ENCODE results near the gene OR5B2. TPM values are rescaled to one million over a fixed set of nuclear protein-coding genes. Genes with fewer than 3 reads are reported as not detected.

Gene OR5B2
- polyA plus RNA-seq, 6 donors from 2014 or later: not detected

- Mint-ChIP-seq H3K4me1 (peaks cover 0 to 4% (median 0%) of the 10 kb centered on the region in 3 donors), H3K4me3 (peak overlapping the region in 1 of 8 donors; percentile 2), H3K36me3 (peaks cover 0 to 11% of the 10 kb centered on the region in 2 donors), H3K9me3 (peaks cover 4 to 18% (median 10%) of the 10 kb centered on the region in 7 donors), H3K27ac (peak overlapping the region in 1 of 6 donors; percentile 6), H3K27me3 (peaks cover 0 to 20% (median 4%) of the 10 kb centered on the region in 3 donors)
- ATAC-seq (ENCODE audit: low read depth in 2 of 2) (no peak), DNase-seq (no peak)
These were observed 32.3 kb downstream of the OR5B2 start for GRCh38 chr11:58395581-58395980.

- Mint-ChIP-seq H3K36me3 (peaks cover 0 to 11% of the 10 kb centered on the region in 2 donors), H3K4me3 (no peak overlapping the region), H3K27ac (no peak overlapping the region), H3K4me1 (peaks cover 0 to 4% (median 0%) of the 10 kb centered on the region in 3 donors), H3K27me3 (peaks cover 0 to 20% (median 0%) of the 10 kb centered on the region in 3 donors), H3K9me3 (peaks cover 4 to 18% (median 10%) of the 10 kb centered on the region in 7 donors)
- no peak for ATAC-seq (ENCODE audit: low read depth in 2 of 2)
- DNase-seq: no peak
These were observed 33.7 kb downstream of the OR5B2 start for GRCh38 chr11:58394195-58394594.

GRCh38 chr11:58392746-58393145 lies 35.2 kb downstream of the OR5B2 start:
- ATAC-seq (ENCODE audit: low read depth in 2 of 2) (no peak), DNase-seq (no peak)
- no peak overlapping the region for H3K4me3 Mint-ChIP-seq
- no peak overlapping the region for H3K27ac Mint-ChIP-seq
- H3K27me3 Mint-ChIP-seq: peaks cover 0 to 15% (median 0%) of the 10 kb centered on the region in 3 donors
- peaks cover 0 to 11% of the 10 kb centered on the region in 2 donors for H3K36me3 Mint-ChIP-seq
- peaks cover 0 to 4% (median 0%) of the 10 kb centered on the region in 3 donors for H3K4me1 Mint-ChIP-seq
- peaks cover 4 to 18% (median 10%) of the 10 kb centered on the region in 7 donors for H3K9me3 Mint-ChIP-seq

- DNase-seq (no peak), ATAC-seq (ENCODE audit: low read depth in 2 of 2) (no peak)
- H3K27me3 Mint-ChIP-seq: peaks cover 0 to 15% (median 0%) of the 10 kb centered on the region in 3 donors
- peaks cover 0 to 11% of the 10 kb centered on the region in 2 donors for H3K36me3 Mint-ChIP-seq
- H3K27ac Mint-ChIP-seq: no peak overlapping the region
- H3K4me3 Mint-ChIP-seq: no peak overlapping the region
- peaks cover 0 to 4% (median 0%) of the 10 kb centered on the region in 3 donors for H3K4me1 Mint-ChIP-seq
- peaks cover 4 to 18% (median 10%) of the 10 kb centered on the region in 7 donors for H3K9me3 Mint-ChIP-seq
These were observed 36.0 kb downstream of the OR5B2 start for GRCh38 chr11:58391879-58392278.

- peaks cover 4 to 15% (median 11%) of the 10 kb centered on the region in 7 donors for H3K9me3 Mint-ChIP-seq
- H3K36me3 Mint-ChIP-seq: peaks cover 0 to 11% of the 10 kb centered on the region in 2 donors
- no peak for DNase-seq
- H3K4me3 Mint-ChIP-seq: no peak overlapping the region
- peaks cover 0 to 14% (median 0%) of the 10 kb centered on the region in 3 donors for H3K27me3 Mint-ChIP-seq
- H3K27ac Mint-ChIP-seq: no peak overlapping the region
- ATAC-seq (ENCODE audit: low read depth in 2 of 2): no peak
- peaks cover 0 to 3% (median 0%) of the 10 kb centered on the region in 3 donors for H3K4me1 Mint-ChIP-seq
These were observed 37.3 kb downstream of the OR5B2 start for GRCh38 chr11:58390551-58391063.

Other genes with a start within 250 kb of the OR5B2 start
- not detected for gene OR9Q2, start 239.1 kb downstream of the OR5B2 start, polyA plus RNA-seq (ENCODE audit: low read depth in 6 of 6)
- gene OR1S2, start 224.0 kb downstream of the OR5B2 start, polyA plus RNA-seq (ENCODE audit: low read depth in 6 of 6): not detected
- not detected for gene OR1S1, start 215.4 kb downstream of the OR5B2 start, polyA plus RNA-seq (ENCODE audit: low read depth in 6 of 6)
- gene OR10Q1, start 199.2 kb downstream of the OR5B2 start, polyA plus RNA-seq (ENCODE audit: low read depth in 6 of 6): not detected
- not detected for gene OR10W1, start 159.9 kb downstream of the OR5B2 start, polyA plus RNA-seq (ENCODE audit: low read depth in 6 of 6)
- not detected for gene OR5B17, start 69.1 kb downstream of the OR5B2 start, polyA plus RNA-seq (ENCODE audit: low read depth in 6 of 6)
- not detected for gene OR5B3, start 21.2 kb downstream of the OR5B2 start, polyA plus RNA-seq (ENCODE audit: low read depth in 6 of 6)
- not detected for gene OR5B12, start 14.1 kb upstream of the OR5B2 start, polyA plus RNA-seq (ENCODE audit: low read depth in 6 of 6)
- gene OR5B21, start 80.0 kb upstream of the OR5B2 start, polyA plus RNA-seq (ENCODE audit: low read depth in 6 of 6): not detected
- 100 to 1,000 TPM in 2 of 6 donors, 10 to 100 TPM in 4; 63.3 to 120 (median 85.8) TPM for gene LPXN, start 147.7 kb upstream of the OR5B2 start, polyA plus RNA-seq (ENCODE audit: low read depth in 6 of 6)
- 10 to 100 TPM in 1 of 6 donors, 1 to 10 TPM in 5; 5.4 to 12.4 (median 8.1) TPM for gene ZFP91, start 150.9 kb upstream of the OR5B2 start, polyA plus RNA-seq (ENCODE audit: low read depth in 6 of 6)
- gene CNTF, start 194.5 kb upstream of the OR5B2 start, polyA plus RNA-seq (ENCODE audit: low read depth in 6 of 6): under 1 TPM in 3 of 6 donors, not detected in 3; 0.15 to 0.35 (median 0.28) TPM